Panc1 (cell line): Measurements from ENCODE around the gene IGBP1.

ENCODE experiments used
- POLR2AphosphoS5 ChIP-seq: IDR thresholded peaks from 2 replicates; pipeline ENCODE4 v1.6.1; 2012; ENCODE audit warnings: mild to moderate bottlenecking, low read depth, low read length, moderate library complexity
- SIN3A ChIP-seq: IDR thresholded peaks from 2 replicates; pipeline ENCODE4 v1.6.1; 2012; ENCODE audit warnings: low read depth, mild to moderate bottlenecking, low read length, moderate library complexity, borderline replicate concordance; ENCODE audit not compliant: insufficient read depth
- TF ChIP-seq, protein P1 (sequence below): fragments of 450-650 bp; IDR thresholded peaks from 2 replicates; pipeline ENCODE4 v1.5.1; 2017; ENCODE audit warnings: mild to moderate bottlenecking
- TF ChIP-seq, protein P2 (sequence below), 2 experiments: IDR thresholded peaks; 2 replicates each; pipeline ENCODE4 v1.6.1; 2011 to 2012; ENCODE audit warnings: low read depth in 2 of 2, control low read depth in 1 of 2, low read length in 1 of 2, mild to moderate bottlenecking in 1 of 2, moderate library complexity in 1 of 2; ENCODE audit not compliant: insufficient read depth in 1 of 2

DNA sequence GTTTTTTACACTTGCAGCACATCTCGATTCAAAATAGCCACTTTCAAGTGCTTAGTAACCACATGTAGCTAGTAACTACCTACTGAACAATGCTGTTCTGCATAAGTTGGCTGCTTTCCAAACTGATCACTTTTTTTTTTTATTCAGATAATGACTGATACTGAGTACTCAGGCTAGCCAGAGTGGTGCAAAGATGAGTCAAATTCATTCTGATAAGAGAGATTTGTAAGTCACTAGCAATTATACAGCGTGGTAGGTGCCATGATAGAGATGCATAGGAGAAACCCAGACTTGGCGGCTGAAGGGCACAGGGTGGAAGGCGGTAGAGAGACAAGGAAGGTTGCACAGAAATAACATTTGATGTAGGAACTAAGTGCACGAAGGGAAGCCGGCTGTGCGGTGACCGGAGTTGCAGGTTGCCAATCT lies 357 bp upstream of the IGBP1 start:
- TF ChIP-seq, protein P1, sequence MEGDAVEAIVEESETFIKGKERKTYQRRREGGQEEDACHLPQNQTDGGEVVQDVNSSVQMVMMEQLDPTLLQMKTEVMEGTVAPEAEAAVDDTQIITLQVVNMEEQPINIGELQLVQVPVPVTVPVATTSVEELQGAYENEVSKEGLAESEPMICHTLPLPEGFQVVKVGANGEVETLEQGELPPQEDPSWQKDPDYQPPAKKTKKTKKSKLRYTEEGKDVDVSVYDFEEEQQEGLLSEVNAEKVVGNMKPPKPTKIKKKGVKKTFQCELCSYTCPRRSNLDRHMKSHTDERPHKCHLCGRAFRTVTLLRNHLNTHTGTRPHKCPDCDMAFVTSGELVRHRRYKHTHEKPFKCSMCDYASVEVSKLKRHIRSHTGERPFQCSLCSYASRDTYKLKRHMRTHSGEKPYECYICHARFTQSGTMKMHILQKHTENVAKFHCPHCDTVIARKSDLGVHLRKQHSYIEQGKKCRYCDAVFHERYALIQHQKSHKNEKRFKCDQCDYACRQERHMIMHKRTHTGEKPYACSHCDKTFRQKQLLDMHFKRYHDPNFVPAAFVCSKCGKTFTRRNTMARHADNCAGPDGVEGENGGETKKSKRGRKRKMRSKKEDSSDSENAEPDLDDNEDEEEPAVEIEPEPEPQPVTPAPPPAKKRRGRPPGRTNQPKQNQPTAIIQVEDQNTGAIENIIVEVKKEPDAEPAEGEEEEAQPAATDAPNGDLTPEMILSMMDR = no peak
- no peak for TF ChIP-seq SIN3A
- TF ChIP-seq POLR2AphosphoS5 = no peak
- TF ChIP-seq, protein P2, sequence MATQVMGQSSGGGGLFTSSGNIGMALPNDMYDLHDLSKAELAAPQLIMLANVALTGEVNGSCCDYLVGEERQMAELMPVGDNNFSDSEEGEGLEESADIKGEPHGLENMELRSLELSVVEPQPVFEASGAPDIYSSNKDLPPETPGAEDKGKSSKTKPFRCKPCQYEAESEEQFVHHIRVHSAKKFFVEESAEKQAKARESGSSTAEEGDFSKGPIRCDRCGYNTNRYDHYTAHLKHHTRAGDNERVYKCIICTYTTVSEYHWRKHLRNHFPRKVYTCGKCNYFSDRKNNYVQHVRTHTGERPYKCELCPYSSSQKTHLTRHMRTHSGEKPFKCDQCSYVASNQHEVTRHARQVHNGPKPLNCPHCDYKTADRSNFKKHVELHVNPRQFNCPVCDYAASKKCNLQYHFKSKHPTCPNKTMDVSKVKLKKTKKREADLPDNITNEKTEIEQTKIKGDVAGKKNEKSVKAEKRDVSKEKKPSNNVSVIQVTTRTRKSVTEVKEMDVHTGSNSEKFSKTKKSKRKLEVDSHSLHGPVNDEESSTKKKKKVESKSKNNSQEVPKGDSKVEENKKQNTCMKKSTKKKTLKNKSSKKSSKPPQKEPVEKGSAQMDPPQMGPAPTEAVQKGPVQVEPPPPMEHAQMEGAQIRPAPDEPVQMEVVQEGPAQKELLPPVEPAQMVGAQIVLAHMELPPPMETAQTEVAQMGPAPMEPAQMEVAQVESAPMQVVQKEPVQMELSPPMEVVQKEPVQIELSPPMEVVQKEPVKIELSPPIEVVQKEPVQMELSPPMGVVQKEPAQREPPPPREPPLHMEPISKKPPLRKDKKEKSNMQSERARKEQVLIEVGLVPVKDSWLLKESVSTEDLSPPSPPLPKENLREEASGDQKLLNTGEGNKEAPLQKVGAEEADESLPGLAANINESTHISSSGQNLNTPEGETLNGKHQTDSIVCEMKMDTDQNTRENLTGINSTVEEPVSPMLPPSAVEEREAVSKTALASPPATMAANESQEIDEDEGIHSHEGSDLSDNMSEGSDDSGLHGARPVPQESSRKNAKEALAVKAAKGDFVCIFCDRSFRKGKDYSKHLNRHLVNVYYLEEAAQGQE (IDR thresholded peaks at IDR 0.05; ENCODE audit: insufficient read depth in 1 of 2, low read depth in 2 of 2, low read length in 1 of 2) = no peak
